Memory B cell (primary cell): ENCODE results near the gene TACSTD2.
"Not testable (repeated sequence)": the region's sequence is repeated elsewhere in the genome, so short reads cannot be mapped to it uniquely, and the experiment has no call there.

Experiments
- ATAC-seq: fragments of 150-1000 bp; cut with Tn5 transposase; 2 replicates; pipeline ENCODE4 v1.10.0; 2021; ENCODE audit warnings: low read depth, mild to moderate bottlenecking, moderate library complexity
- DNase-seq, 2 donors: peaks; one replicate each; pipeline ENCODE4 v3.0.0; 2022; ENCODE audit warnings: low spot score in 2 of 2
- H3K27ac Mint-ChIP-seq: one replicate; pipeline ENCODE4 v1.8.0; 2022; ENCODE audit warnings: mild to moderate bottlenecking, moderate library complexity, mixed read lengths
- H3K27me3 Mint-ChIP-seq: one replicate; pipeline ENCODE4 v1.8.0; 2022; ENCODE audit warnings: mixed read lengths
- H3K36me3 Mint-ChIP-seq: one replicate; pipeline ENCODE4 v1.8.0; 2022; ENCODE audit warnings: mild to moderate bottlenecking, mixed read lengths
- H3K4me1 Mint-ChIP-seq: one replicate; pipeline ENCODE4 v1.8.0; 2022; ENCODE audit warnings: mixed read lengths
- H3K4me3 Mint-ChIP-seq: one replicate; pipeline ENCODE4 v1.8.0; 2022; ENCODE audit warnings: mild to moderate bottlenecking, moderate library complexity, mixed read lengths
- H3K9me3 Mint-ChIP-seq: one replicate; pipeline ENCODE4 v1.8.0; 2022; ENCODE audit warnings: mixed read lengths

Gene TACSTD2

DNA sequence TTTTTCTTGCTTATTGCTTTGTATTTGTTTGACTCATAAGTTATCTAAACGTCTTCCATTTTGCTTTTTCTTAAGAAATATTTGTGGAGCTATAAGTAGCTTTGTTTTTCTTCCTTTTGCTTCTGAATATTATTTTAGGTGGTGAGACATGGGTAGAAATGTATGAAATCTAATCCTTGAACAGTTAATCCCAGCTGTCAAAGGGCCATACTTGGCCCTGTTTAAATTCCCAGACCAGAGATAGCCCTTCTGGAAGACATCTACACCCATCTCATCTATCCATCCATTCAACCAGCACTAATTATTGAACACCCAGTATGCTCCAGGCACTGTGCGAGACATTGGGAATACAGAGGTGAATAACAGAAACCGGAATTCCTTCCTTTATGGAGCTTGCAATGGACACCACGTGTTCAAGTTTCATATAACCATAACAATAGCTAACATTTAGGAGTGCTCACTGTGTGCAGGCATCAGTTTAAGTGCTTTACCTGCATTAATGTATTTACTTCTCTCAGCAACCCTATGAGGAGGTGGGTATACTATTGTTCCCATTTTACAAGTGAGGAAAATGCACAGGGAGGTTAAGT, 8.7 kb downstream of the TACSTD2 start:
- Mint-ChIP-seq H3K4me1 (no peaks in the 10 kb centered on the region), H3K27ac (no peak overlapping the region), H3K27me3 (peaks cover 15% of the 10 kb centered on the region), H3K36me3 (no peaks in the 10 kb centered on the region), H3K4me3 (no peak overlapping the region), H3K9me3 (peaks cover 2% of the 10 kb centered on the region)
- ATAC-seq (no peak), DNase-seq (no peak)

DNA sequence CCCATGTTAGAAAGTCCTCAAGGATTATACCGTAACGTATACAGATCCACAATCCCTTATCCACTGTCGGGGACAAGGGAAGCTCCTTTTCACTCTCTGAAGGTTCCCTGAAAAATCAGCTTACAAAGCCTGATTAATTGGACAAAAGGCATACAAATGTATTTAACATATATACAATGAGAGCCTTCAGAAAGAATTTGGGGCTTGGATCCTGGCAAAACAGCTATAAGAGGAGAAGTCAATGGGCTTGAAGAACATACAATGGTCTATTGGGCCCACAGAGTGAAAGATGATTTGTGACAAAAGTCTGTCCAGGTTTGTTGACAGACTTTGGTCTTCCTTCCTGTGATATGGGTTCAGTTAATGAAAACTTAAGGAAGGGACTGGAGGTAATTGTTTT, 10.7 kb downstream of the TACSTD2 start:
- Mint-ChIP-seq H3K27me3 (peaks cover 19% of the 10 kb centered on the region), H3K27ac (no peak overlapping the region), H3K9me3 (peaks cover 2% of the 10 kb centered on the region), H3K4me3 (no peak overlapping the region), H3K36me3 (no peaks in the 10 kb centered on the region), H3K4me1 (no peaks in the 10 kb centered on the region)
- ATAC-seq (no peak), DNase-seq (no peak)

DNA sequence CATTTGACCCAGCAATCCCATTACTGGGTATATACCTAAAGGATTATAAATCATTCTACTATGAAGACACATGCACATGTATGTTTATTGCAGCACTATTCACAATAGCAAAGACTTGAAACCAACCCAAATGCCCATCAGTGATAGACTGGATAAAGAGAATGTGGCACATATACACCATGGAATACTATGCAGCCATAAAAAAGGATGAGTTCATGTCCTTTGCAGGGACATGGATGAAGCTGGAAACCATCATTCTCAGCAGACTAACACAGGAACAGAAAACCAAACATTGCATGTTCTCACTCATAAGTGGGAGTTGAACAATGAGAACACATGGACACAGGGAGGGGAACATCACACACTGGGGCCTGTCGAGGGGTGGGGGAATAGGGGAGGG, 13.3 kb downstream of the TACSTD2 start:
- H3K27ac Mint-ChIP-seq, H3K4me3 Mint-ChIP-seq: not testable (repeated sequence)
- peaks cover 10% of the 10 kb centered on the region for H3K27me3 Mint-ChIP-seq

DNA sequence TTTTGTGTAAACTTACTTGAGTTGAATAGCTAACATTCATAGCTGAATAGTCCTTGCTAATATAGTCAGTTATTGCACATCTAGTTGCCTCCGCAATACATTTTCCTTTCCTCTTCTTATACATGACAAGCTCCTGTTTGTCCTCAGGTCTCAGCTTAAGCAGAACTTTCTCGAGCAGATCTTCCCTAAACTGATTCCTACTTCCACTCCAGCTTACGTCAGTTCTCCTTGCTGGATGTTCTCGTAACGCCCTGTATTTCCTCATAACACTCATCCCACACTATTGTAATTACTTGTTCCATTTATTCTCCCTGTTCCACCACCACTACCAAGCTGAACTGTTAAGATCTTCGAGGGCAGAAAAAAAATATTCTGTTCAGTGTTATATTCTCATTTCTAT, 15.4 kb downstream of the TACSTD2 start:
- Mint-ChIP-seq H3K4me1 (no peaks in the 10 kb centered on the region), H3K9me3 (peaks cover 4% of the 10 kb centered on the region)
- DNase-seq, result no peak

More for the DNA sequence above, 13.3 kb downstream of the TACSTD2 start:
- not testable (repeated sequence) for DNase-seq, H3K36me3 Mint-ChIP-seq, H3K9me3 Mint-ChIP-seq, ATAC-seq, H3K4me1 Mint-ChIP-seq

DNA sequence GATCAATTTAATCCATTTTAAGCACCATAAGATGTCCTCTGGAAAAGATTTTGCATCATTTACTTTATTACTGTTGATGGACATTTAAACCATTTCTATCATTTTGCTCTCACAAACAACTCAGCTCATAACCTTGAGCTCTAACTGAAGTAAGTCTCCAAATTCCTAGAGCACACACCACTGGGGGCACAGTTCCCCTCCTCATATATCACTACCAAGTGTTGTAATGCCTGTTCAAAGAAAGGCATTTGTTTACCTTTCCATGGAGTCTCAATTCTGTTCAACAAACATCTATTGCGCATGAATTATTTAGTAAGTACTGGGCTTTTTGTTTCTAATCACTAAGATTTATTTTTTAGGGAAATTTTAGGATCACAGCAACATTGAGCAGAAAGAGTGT, 21.7 kb downstream of the TACSTD2 start:
- no peaks in the 10 kb centered on the region for H3K9me3 Mint-ChIP-seq
- ATAC-seq, result no peak
- no peaks in the 10 kb centered on the region for H3K36me3 Mint-ChIP-seq
- H3K27me3 Mint-ChIP-seq, result peaks cover 15% of the 10 kb centered on the region
- no peak overlapping the region for H3K4me3 Mint-ChIP-seq
- H3K27ac Mint-ChIP-seq, result no peak overlapping the region
- no peaks in the 10 kb centered on the region for H3K4me1 Mint-ChIP-seq
- DNase-seq, result no peak

More for the DNA sequence above, 15.4 kb downstream of the TACSTD2 start:
- Mint-ChIP-seq H3K4me3 (no peak overlapping the region), H3K27ac (no peak overlapping the region), H3K27me3 (peaks cover 19% of the 10 kb centered on the region), H3K36me3 (no peaks in the 10 kb centered on the region)
- no peak for ATAC-seq

DNA sequence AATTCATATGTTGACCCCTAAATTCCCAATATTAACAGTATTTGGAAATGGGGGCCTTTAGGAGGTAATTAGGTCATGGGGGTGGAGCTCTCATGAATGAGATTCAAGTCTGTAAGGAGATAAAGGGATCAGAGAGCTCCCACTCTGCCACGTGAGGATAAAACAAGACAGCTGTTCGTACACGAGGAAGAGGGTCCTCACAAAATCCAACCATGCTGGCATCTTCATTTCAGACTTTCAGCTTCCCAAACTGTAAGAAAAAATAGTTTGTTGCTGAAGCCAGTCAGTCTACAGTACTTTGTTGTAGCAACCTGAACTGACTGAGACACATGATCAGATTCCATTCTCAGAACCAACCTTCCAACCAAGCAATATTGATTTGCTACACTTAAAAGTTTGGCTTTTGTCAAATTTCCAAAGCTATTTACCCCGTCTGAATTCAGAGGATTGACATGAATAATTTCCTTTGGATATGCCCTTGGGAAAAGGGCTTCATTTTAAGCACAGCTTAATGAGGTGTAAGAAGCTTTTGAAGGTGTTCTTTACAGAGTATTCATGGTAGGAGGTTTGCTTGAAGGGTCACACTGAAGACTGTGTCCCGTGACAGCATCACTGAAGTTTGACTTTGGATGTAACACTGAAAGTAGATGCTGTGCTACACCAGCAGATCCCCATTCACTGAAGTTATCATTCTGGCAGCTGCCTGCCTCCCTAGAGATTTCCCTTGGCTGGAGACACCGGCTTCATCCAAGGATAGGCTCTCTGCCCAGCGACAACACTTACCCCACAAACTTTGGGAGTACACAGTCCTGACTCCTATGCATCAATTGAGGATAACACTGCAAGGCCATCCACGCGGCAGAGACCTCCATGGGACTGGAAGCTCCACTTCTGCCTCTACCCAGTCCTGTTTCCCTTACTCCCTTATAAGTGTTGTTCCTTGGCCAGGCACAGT, 25.6 kb downstream of the TACSTD2 start:
- no peak for ATAC-seq
- Mint-ChIP-seq H3K4me3 (no peak overlapping the region), H3K27ac (no peak overlapping the region), H3K4me1 (peaks cover 4% of the 10 kb centered on the region), H3K27me3 (peaks cover 7% of the 10 kb centered on the region), H3K36me3 (peaks cover under 1% of the 10 kb centered on the region), H3K9me3 (no peaks in the 10 kb centered on the region)
- DNase-seq, result no peak

DNA sequence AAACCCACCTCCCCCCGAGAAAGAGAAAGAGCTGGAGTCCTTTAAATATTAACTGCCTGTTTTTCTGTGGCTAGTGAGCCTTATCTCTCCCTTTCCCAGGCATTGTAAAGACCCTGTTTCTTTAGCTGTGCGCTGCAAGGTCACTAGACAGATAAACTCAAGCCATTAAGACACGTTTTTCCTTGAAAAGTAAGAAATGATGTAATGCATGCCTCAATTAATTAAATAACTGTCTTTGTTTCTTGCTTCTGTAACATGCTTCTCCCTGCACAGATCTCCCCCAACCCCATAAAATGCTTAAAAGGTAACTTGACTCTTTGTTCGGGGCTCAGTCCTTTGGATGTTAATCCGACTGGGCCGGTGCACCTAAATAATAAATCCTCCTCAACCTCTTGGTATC, 27.8 kb downstream of the TACSTD2 start:
- H3K27ac Mint-ChIP-seq, ATAC-seq, H3K27me3 Mint-ChIP-seq, DNase-seq, H3K36me3 Mint-ChIP-seq, H3K4me3 Mint-ChIP-seq, H3K9me3 Mint-ChIP-seq: not testable (repeated sequence)
- H3K4me1 Mint-ChIP-seq, result peaks cover 14% of the 10 kb centered on the region

DNA sequence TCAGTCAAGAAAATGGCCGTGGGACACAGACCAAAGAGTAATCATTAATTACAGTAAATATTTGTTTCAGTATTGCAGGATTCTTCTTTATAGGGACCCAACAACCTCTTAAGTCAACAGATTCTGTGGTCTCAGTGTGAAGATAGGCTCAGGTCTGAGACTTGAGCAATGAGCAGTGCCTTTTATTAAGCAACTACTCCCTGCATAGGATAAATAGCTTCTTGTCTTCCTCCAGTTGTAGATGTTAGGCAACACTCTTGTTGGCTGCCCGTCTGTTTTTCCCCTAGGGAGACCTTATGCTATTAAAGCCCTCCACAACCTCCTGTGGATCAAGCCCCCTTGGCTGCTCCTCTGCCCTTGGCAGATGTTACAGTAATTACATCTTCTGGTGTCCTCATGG, 28.7 kb downstream of the TACSTD2 start:
- no peak overlapping the region for H3K27ac Mint-ChIP-seq
- DNase-seq (no peak), ATAC-seq (no peak)
- no peaks in the 10 kb centered on the region for H3K9me3 Mint-ChIP-seq
- H3K36me3 Mint-ChIP-seq, result peaks cover 1% of the 10 kb centered on the region
- peaks cover 1% of the 10 kb centered on the region for H3K27me3 Mint-ChIP-seq
- peaks cover 15% of the 10 kb centered on the region for H3K4me1 Mint-ChIP-seq
- H3K4me3 Mint-ChIP-seq, result no peak overlapping the region

DNA sequence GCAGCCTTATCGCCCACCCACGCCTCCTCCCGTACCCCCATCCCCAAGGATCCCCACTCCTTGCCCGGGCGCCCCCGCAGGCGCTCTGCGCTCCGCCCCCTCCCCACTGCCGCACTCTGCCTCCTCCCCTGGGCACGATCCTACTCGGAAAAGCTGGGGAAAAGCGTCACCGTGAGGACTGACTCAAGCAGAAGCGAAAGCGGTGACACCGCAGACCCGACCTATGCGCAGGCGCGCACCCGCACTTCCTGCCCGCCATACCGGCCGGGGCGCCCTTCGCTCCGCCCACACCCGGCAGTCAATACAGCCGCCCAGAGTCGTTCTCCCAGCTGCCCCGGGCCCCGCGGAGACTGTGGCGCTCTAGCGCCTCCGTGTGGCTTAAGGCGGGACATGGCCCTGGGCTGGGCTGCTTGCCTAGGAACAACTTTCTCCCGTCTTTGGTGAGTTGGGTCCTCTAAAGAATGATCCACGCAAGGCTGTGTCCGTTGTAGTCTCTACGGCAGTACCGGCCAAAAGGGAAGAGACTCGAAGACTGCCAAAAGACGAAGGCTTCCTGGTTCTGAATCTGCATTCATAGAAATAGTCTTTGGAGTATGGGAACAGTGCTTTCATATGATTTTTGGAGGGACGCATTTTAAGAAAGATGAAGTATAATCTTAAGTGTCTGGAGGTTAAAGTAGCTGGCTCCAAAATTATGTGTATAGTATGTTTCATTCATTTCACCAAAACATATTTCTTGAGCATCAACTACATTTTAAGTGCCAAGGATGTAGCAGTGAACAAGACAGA, 30.3 kb downstream of the TACSTD2 start, which contains the start of gene OMA1:
TSS of gene OMA1 (minus strand) at position 207 of the 789 bp plus-strand sequence. CDS start 7,432 bp downstream, outside the sequence.
- H3K36me3 Mint-ChIP-seq, result peaks cover 1% of the 10 kb centered on the region
- peak; percentile 95 to 97 for DNase-seq
- H3K27me3 Mint-ChIP-seq, result peaks cover 1% of the 10 kb centered on the region

DNA sequence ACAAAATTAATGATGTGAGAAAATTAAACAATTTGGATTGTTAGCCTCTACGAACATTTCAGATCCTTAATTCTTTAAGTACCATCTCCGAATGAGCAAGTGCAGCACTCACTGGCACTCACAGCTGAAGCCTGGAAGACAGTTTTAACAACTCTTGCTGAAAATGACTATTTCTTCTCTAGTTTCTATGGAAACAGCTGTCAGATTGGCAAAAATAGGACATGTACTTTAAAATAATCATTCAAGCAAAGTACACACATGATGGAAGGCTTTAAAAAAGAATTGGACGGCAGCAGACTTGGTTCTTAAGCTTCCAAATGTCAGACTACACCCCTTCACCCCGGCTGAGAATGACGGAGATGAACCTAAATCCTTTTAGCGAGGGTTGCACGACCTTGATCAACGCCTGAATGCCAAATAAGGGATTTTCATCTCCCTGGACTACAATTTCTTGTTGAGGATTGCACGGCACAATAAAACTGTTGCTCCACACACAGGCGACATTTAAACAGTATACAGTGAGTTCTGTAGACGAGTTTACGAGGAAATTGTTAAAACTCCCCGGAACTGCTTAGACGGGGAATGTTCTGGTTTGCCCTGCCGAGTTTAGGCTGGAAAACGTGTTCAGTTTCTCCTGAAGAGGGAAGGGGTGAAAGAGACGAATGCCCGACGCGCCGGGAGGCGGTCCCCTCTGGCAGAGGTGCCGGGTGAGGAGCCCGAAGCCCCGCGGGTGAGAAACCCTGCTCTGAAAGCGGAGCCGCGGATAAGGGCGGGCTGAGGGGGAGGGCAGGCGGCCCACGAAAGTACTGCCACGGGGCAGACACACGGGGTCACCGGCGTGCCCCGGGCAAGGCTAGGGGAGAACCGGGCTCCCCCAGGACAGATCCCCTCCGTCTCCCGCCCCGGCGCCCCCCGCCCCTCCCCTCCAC, 31.2 kb downstream of the TACSTD2 start:
- Mint-ChIP-seq H3K4me1 (peaks cover 20% of the 10 kb centered on the region), H3K27ac (peak overlapping the region; percentile 100), H3K36me3 (peaks cover 1% of the 10 kb centered on the region), H3K9me3 (no peaks in the 10 kb centered on the region), H3K27me3 (peaks cover 1% of the 10 kb centered on the region), H3K4me3 (peak overlapping the region; percentile 98)
- ATAC-seq (peak; percentile 79), DNase-seq (peak; percentile 75 to 77)

More for the DNA sequence above, 30.3 kb downstream of the TACSTD2 start, which contains the start of gene OMA1:
- H3K4me3 Mint-ChIP-seq, result peak within 1 kb of the TSS; percentile 98
- H3K4me1 Mint-ChIP-seq, result peaks cover 20% of the 10 kb centered on the region
- peak within 1 kb of the TSS; percentile 100 for H3K27ac Mint-ChIP-seq
- H3K9me3 Mint-ChIP-seq, result no peaks in the 10 kb centered on the region
- ATAC-seq, result peak; percentile 90

DNA sequence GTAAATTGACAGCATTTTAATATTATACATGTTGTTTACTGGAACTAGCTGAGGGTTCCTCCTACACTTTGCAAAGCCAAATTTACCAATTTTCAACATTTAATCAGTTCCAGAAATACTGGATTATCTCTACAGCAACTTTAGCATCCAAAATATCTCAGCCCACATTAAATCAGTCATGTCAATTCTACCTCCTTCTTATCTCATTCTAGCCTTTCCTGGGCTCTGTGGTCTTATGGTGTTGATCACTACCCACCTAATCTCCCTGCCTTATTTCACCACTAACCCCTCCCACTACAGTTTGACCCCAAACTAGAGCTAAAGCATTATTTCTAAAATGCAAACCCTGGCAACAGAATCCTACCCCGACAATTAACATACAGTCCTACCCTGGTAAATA, 33.8 kb downstream of the TACSTD2 start:
- Mint-ChIP-seq H3K9me3 (no peaks in the 10 kb centered on the region), H3K4me1 (peaks cover 20% of the 10 kb centered on the region), H3K27me3 (no peaks in the 10 kb centered on the region), H3K4me3 (no peak overlapping the region), H3K27ac (no peak overlapping the region), H3K36me3 (peaks cover 1% of the 10 kb centered on the region)
- DNase-seq, result no peak
- no peak for ATAC-seq

DNA sequence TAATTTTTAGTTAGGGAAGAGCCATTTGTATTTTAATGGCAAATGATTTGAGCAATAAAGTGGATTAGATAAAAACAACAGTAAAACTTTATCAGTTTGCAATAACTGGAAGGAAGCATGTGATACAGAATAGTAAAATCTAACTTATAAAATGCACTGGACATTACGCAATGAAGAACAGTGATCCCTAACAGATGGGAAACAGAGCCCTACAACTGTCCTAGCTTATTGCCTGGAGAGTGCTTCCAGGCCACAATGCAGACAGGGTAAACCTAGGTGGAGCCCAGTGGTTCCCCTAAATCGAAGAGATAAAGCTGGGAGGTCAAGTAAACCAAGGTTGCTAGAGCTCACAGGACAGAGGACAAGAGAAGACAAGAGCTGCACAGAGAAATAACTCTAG, 37.5 kb downstream of the TACSTD2 start:
- no peaks in the 10 kb centered on the region for H3K27me3 Mint-ChIP-seq
- no peaks in the 10 kb centered on the region for H3K36me3 Mint-ChIP-seq
- H3K4me3 Mint-ChIP-seq, result no peak overlapping the region
- H3K9me3 Mint-ChIP-seq, result no peaks in the 10 kb centered on the region
- H3K27ac Mint-ChIP-seq, result no peak overlapping the region
- ATAC-seq, result no peak
- no peak for DNase-seq
- H3K4me1 Mint-ChIP-seq, result peaks cover 7% of the 10 kb centered on the region

DNA sequence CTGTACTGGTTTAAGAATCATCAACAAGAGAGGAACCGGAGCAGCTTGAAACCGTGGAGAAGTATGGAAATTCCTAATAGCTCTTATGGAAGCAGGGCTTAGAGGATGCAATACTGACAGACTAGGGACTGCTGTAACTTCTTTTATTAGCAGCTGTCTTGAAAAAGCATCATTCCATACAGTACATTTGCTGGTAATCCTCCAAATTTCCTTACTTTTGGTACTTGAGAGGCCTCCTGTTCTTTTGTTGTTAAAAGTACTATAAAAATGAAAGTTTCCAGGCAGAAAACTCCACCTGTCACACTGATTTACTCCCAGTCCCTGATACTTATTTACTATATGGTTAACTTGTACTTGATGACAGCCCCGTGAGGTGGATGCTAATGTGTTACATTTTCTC, 38.2 kb downstream of the TACSTD2 start:
- Mint-ChIP-seq H3K27ac (no peak overlapping the region), H3K4me3 (no peak overlapping the region), H3K4me1 (peaks cover 7% of the 10 kb centered on the region), H3K27me3 (no peaks in the 10 kb centered on the region), H3K36me3 (no peaks in the 10 kb centered on the region), H3K9me3 (no peaks in the 10 kb centered on the region)
- no peak for DNase-seq
- ATAC-seq, result no peak
